Measurements from ENCODE around the gene PABPN1. TPM values are rescaled to one million over a fixed set of nuclear protein-coding genes. Genes with fewer than 3 reads are reported as not detected.

PABPN1 gene
- total RNA-seq, 2 experiments from 2014 or later, result 167 to 314 TPM

- H3K4me2 ChIP-seq (ENCODE audit: low read length), result peak overlapping the region; percentile 99
- H2AFZ ChIP-seq (ENCODE audit: low read length), result peak overlapping the region; percentile 79
- peaks cover 10% of the 10 kb centered on the region; the same call in 1 of the 2 replicates for H3K79me2 ChIP-seq (ENCODE audit: insufficient read depth, low read depth, low read length)
- no peaks in the 10 kb centered on the region for H4K20me1 ChIP-seq (ENCODE audit: insufficient read depth, low read length)
- intact Hi-C loops (cut with micrococcal nuclease; ENCODE audit: unreplicated experiment), result loop anchor here (1.0 to 10.0 kb wide), 7 partner anchors 16 to 843 kb away; partner anchors contain the start of genes EMC9, HOMEZ, PABPN1 and PSME2
- DNase-seq (ENCODE audit: low spot score), result no peak
- CTCF ChIA-PET (ENCODE audit: unreplicated experiment), result interaction anchor here (0.9 kb wide), 1 partner anchor 15 kb away, joined by 3 read pairs; no protein-coding TSS in a partner anchor
- H3K9me3 ChIP-seq (ENCODE audit: low read length), result no peaks in the 10 kb centered on the region
- no peak for TF ChIP-seq CTCF (conservative IDR thresholded peaks at IDR 0.05; ENCODE audit: low read length)
- no peak for TF ChIP-seq EZH2phosphoT487 (IDR thresholded peaks at IDR 0.05; ENCODE audit: borderline replicate concordance, low read depth, low read length)
- H3K4me1 ChIP-seq (ENCODE audit: insufficient read depth, low read length, poor library complexity, severe bottlenecking), result peaks cover 34% of the 10 kb centered on the region
- no TSS peak for BruUV-seq (replicated peaks)
- peak overlapping the region; percentile 88 for H3K27ac ChIP-seq (ENCODE audit: low read depth, low read length, poor library complexity, severe bottlenecking)
- peak overlapping the region; percentile 96 for H3K4me3 ChIP-seq (ENCODE audit: low read depth, low read length, poor library complexity, severe bottlenecking)
- POLR2A ChIA-PET, result interaction anchor here (0.5 to 9.4 kb wide), 6 partner anchors 9 to 827 kb away, joined by 3 to 122 read pairs (median 7); partner anchors contain the start of genes ACIN1, C14orf119, HOMEZ and PABPN1
- peaks cover 25% of the 10 kb centered on the region for H3K36me3 ChIP-seq (ENCODE audit: insufficient read depth, low read length)
- no peaks in the 10 kb centered on the region for H3K9me2 ChIP-seq (ENCODE audit: insufficient read depth, low read length)
These were observed 19.3 kb upstream of the PABPN1 start for GRCh38 chr14:23301969-23302289.

GRCh38 chr14:23302290-23303225 is 18.7 kb upstream of the PABPN1 start, which contains the start of gene PPP1R3E:
Gene PPP1R3E, minus strand, starts transcription at chr14:23302859. Its CDS starts 283 bp downstream, at chr14:23302576.
- Histone ChIP-seq H3K4me3 (ENCODE audit: low read depth, low read length, poor library complexity, severe bottlenecking) (peak within 1 kb of the TSS; percentile 96), H3K9me3 (ENCODE audit: low read length) (no peaks in the 10 kb centered on the region), H3K4me1 (ENCODE audit: insufficient read depth, low read length, poor library complexity, severe bottlenecking) (peaks cover 40% of the 10 kb centered on the region), H3K4me2 (ENCODE audit: low read length) (peak within 1 kb of the TSS; percentile 99), H2AFZ (ENCODE audit: low read length) (peak within 1 kb of the TSS; percentile 79), H4K20me1 (ENCODE audit: insufficient read depth, low read length) (no peaks in the 10 kb centered on the region), H3K27ac (ENCODE audit: low read depth, low read length, poor library complexity, severe bottlenecking) (peak within 1 kb of the TSS; percentile 88), H3K79me2 (ENCODE audit: insufficient read depth, low read depth, low read length) (peaks cover 10% of the 10 kb centered on the region; the same call in 1 of the 2 replicates), H3K36me3 (ENCODE audit: insufficient read depth, low read length) (peaks cover 19% of the 10 kb centered on the region), H3K9me2 (ENCODE audit: insufficient read depth, low read length) (no peaks in the 10 kb centered on the region)
- POLR2A ChIA-PET, result interaction anchor here (0.5 to 9.4 kb wide), 8 partner anchors 9 to 826 kb away, joined by 3 to 122 read pairs (median 7); partner anchors contain the start of genes ACIN1, C14orf119, HOMEZ and PABPN1
- CTCF ChIA-PET (ENCODE audit: unreplicated experiment), result interaction anchor here (0.9 to 1.4 kb wide), 3 partner anchors 9 to 18 kb away, joined by 3 to 6 read pairs (median 3); partner anchors contain the start of gene PABPN1
- no TSS peak for BruUV-seq (replicated peaks)
- peak; percentile 92 for DNase-seq (ENCODE audit: low spot score)
- intact Hi-C loops (cut with micrococcal nuclease; ENCODE audit: unreplicated experiment), result loop anchor here (5.0 to 10.0 kb wide), 4 partner anchors 230 to 842 kb away; partner anchors contain the start of genes EMC9, PSME2 and RNF31
- TF ChIP-seq EZH2phosphoT487 (IDR thresholded peaks at IDR 0.05; ENCODE audit: borderline replicate concordance, low read depth, low read length) (no peak), CTCF (conservative IDR thresholded peaks at IDR 0.05; ENCODE audit: low read length) (no peak)
